ENCODE results near the gene ADAMTS12.

The ADAMTS12 gene

GRCh38 chr5:33745101-33745770 lies 146.6 kb downstream of the ADAMTS12 start:
- no peak for DNase-seq

- no peak for DNase-seq
Observed at GRCh38 chr5:33743099-33743498, 148.7 kb downstream of the ADAMTS12 start.

DNA sequence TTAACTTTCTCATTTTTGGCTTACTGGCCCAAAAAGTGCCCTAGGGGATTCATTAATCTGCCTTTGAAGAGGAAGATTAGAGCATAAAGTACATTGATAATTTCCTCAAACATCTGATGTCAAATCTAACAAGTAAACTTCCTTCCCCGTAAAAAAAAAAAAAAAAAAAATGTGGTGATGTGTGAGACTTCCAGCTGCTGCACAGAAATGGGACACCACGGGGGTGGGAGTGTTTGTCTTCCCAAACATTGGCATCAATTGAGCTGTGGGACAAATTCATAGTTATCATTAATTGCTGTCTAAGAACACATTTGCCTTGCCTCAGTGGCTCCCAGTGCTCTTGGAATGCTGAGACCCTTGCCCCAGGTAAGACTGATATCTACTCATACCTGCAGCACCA lies 149.6 kb downstream of the ADAMTS12 start:
- no peak for DNase-seq

DNA sequence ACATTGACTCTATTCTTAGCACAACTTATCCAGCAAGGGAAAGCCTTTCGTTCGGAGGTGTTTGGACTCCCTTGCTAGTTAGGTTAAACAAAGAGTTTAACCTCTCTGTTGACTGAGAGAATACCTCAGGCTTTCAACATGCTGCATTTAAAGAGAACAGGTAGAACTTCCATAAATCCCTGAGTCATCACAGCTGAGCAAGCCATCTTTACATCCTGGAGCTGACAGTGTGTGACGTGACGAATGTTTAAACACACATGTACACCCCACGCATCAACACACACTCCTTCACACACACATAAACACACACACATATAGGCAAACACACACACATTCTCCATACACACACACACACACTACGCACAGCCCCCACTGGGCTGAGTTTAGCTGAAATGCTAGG lies 152.8 kb downstream of the ADAMTS12 start:
- no peak for DNase-seq

DNA sequence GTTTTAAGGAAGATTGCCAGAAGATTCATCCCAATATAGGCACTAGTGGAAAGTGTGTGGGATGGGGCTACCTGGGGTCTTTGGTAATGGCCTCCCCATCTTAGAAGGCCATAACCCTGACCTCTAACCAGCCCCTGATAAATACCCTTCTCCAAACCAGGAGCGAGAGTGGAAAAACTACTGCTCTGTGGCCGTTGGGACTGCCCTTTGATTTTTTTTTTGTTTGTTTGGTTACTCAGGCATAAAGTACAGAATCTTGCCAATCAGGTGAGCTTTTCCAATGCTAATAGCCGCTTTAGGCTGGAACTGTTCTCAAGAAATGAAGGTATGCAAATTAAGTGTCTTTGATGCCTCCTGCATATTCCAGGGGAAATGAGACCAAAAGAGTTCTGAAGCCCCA lies 153.7 kb downstream of the ADAMTS12 start:
- DNase-seq = no peak

- DNase-seq = no peak
Observed at GRCh38 chr5:33737697-33738096, 154.1 kb downstream of the ADAMTS12 start.

GRCh38 chr5:33737284-33737683 lies 154.5 kb downstream of the ADAMTS12 start:
- no peak for DNase-seq

- no peak for DNase-seq
Observed at GRCh38 chr5:33736510-33736909, 155.3 kb downstream of the ADAMTS12 start.

GRCh38 chr5:33735072-33735471 lies 156.7 kb downstream of the ADAMTS12 start:
- no peak for DNase-seq

DNA sequence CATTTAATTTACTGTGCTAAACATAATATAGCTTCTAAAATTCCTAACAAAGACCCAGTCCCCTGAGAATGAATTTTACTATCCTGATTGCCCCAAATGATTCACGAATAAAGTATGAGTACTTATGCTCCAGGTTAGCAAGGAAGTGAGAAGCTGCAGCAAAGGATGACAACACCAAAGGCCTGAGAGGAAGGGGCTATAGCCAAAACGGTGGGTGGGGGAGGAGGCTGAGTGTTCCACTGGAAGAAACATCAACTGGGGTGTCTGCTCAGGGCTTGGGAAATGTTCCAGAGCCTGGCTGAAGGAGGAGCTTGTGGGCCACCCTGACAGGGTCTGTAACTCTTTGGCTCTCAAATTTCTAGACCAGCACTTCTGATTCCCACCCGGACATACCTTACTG lies 157.3 kb downstream of the ADAMTS12 start:
- DNase-seq = no peak

- no peak for DNase-seq
Observed at GRCh38 chr5:33733225-33733624, 158.6 kb downstream of the ADAMTS12 start.

DNA sequence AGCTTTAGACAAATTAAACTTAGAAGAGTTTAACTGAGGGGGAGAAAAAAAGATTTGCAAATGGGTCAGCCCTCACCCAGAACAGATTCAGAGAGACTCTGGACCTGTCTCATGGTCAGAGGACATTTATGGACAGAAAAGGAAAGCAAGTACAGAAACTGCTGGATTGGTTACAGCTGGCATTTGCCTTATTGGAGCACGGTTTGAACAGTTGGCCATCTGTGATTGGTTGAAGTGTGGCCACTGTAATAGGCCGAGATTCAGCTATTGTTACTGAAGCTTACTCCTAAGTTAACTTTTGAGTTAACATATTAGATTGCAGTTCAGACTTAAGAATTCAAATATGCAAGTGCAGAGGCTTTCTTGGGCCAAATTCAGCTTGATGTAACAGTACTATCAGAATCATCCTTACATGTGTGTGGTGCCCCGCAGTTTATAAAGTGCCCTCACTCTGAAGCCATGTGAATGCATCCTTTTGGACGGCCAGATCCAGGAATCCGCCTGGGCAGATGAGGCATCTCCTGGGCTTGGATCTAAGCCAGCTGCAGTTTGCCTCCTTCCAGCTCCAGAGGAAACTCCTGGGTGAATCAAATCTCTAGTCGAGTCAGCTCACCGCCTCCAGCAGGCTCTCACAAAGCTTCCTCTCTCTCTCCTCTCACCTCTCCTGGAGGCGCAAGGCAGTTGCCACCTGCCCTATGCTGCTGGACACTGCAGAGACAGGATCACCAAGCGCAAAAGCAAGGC lies 165.2 kb downstream of the ADAMTS12 start:
- DNase-seq = no peak

DNA sequence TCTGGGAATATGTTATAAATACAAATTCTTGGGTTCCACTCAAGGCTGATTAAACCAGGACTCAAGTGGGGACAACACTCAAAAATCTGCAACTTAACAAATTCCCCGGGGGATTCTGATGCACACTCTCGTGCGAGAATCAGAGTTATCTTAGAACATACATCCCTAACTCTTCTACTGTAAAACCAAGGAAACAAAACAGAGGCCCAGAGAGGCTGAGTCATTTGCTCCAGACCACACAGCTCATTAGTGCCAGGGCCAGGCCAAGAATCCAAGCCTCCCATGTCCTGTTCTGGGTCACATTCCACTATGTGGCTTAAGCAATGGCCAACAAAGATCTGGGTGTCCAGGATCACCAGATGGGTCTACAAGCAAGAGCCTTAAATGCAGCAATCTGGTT lies 166.0 kb downstream of the ADAMTS12 start:
- no peak for DNase-seq

GRCh38 chr5:33721491-33722200 lies 170.1 kb downstream of the ADAMTS12 start:
- no peak for DNase-seq

DNA sequence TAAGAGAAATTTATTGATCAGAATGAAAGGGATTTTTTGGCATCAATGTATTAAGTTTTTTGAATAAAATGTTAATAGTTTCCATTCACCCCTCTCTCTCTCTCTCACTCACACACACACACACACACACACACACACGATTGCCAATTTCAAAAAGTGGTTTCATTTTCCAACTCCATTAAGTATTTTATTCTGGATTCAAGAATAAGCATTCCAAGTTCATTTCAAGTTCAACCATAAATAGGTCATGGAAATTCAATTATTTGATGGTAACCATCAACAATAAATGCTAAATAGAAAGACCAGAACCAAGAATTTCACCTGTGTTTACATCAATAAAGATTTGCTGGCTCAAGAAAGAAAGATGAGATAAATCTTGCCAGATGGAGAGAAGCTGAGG lies 171.6 kb downstream of the ADAMTS12 start:
- no peak for DNase-seq

DNA sequence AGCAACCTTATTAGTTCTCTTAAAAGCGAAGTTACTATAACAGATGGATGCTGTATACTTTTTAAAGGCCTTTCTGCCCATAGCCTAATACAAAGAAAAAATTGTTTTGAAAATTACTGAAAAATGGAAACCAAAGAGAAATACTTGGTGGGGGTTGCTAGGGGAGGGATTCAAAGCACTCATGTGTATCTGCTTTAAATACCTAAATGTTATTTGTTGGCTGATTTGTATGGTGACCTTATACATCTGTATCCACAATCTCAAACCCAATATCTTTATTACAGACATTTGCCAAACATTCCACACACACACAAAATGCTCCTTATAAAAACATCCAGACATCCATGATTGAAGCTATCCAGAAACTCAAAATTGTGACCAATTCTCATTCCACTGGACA lies 172.0 kb downstream of the ADAMTS12 start:
- DNase-seq = no peak

GRCh38 chr5:33715661-33716060 lies 176.1 kb downstream of the ADAMTS12 start:
- no peak for DNase-seq

GRCh38 chr5:33713136-33713765 lies 178.5 kb downstream of the ADAMTS12 start:
- no peak for DNase-seq

DNA sequence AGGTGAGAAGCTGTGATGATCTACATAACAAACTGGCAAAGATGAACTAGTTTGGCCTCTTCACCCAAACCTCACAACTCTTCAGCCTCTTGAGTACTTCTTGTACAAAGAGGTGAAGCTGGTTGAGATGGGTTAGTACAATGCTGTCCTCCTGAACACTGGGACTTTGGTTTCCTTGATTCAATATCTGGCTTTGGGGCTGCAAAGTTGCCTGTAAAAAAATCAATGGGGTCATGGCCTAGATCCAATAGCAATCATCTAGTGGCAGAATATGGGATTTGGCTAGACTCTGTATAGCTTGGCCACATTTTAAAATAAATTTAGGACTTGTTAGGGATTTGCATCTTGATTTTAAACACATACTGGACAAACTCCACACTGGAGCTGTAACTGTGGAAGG lies 179.1 kb downstream of the ADAMTS12 start:
- no peak for DNase-seq

DNA sequence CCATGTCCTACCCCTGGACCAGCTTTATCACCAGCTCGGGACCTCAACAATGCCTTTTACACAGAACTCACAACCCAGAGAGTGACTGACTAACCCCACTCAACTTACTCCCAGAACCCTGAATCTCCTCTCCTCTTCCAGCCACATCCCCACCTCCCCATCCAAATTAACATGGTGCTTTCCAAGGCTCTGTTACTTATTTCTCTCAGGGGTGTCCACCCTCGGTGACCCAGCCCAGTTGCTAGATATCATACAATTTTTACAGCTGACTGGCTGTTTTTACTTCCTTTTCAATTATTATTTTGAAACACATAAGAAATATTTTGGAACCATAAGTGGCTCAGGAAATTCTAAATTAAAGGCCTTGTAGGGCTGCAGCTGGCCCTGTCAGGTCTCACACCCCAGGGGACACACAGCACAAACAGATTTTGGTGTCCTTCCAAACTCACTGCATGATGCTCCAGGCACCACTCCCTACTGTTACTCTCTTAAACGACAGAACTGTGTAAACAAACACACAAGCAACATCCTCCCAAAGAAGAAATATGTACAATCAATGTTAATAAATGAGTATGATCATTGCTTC lies 180.6 kb downstream of the ADAMTS12 start:
- DNase-seq = no peak

GRCh38 chr5:33702867-33703266 lies 188.9 kb downstream of the ADAMTS12 start:
- DNase-seq = no peak

DNA sequence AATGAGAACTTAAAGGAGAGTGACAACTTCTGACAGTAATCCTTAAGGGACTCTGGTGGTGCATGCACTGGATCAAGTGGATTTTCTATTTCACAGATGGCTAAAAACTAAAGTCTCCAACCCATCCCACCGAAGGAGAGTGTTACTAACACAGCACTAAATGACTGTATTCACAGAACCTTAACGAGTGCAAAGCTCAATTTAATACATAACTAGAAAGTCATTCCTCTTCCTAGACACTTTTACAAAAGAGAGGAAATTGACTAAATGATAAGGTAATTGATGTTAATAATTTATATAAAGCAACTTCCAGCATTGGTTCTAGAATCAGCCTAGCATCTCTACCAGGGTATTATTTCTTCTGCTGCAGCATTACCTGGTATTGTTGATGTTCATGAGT lies 189.8 kb downstream of the ADAMTS12 start:
- no peak for DNase-seq

DNA sequence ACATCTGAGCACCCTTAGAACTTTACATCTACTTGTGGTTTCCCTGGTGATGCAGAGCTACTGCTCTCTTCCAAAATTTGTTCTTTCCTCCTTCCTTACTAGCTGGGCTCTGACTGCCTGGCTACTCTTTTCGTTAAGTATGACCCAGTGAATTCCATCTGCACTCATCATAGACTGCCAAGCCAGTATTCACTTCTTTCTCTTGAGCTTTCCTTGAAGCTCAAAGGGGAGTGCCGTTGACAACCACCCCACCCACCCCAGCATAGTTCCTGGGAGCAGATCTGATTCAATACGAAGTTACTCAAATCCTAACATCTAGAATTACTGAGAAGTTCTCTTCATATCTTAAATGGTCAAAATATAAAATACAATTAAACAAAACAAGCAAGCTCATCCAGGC lies 190.5 kb downstream of the ADAMTS12 start:
- no peak for DNase-seq

Measured in NCI-H1436 (cell line).